Small intestine (tissue), 7 donors: ENCODE results near the gene JAGN1. TPM values are rescaled to one million over a fixed set of nuclear protein-coding genes. Genes with fewer than 3 reads are reported as not detected.
"Not testable (repeated sequence)": the region's sequence is repeated elsewhere in the genome, so short reads cannot be mapped to it uniquely, and the experiment has no call there.

Experiments used
- DNase-seq, 2 donors: peaks; one replicate each; pipeline versions ENCODE4 v3.0.0 to v3.0.0-alpha.2; 2013
- FAIRE-seq: peaks from 2 replicates; lab custom pipeline; 2012; peaks lifted over from hg19 to GRCh38; lab: Jason Lieb, UNC
- H3K27ac ChIP-seq, 3 donors: one replicate each; pipeline ENCODE4 v1.5.1; 2013; ENCODE audit warnings: low read length in 2 of 3, mild to moderate bottlenecking in 2 of 3, control low read depth in 1 of 3, inconsistent platforms in 1 of 3, low read depth in 1 of 3, moderate library complexity in 1 of 3
- H3K27me3 ChIP-seq, 3 donors: one replicate each; pipeline ENCODE4 v1.6.1; 2013; ENCODE audit warnings: low read length in 3 of 3, inconsistent platforms in 1 of 3; ENCODE audit not compliant: control insufficient read depth in 3 of 3, insufficient read depth in 3 of 3
- H3K36me3 ChIP-seq, 3 donors: one replicate each; pipeline ENCODE4 v1.6.1; 2013; ENCODE audit warnings: low read length in 3 of 3, inconsistent platforms in 1 of 3, low read depth in 1 of 3, mild to moderate bottlenecking in 1 of 3, moderate library complexity in 1 of 3; ENCODE audit not compliant: control insufficient read depth in 3 of 3, insufficient read depth in 2 of 3
- H3K4me1 ChIP-seq, 3 donors: one replicate each; pipeline ENCODE4 v1.6.1; 2013; ENCODE audit warnings: low read length in 2 of 3, inconsistent platforms in 1 of 3, low read depth in 1 of 3, mild to moderate bottlenecking in 1 of 3, moderate library complexity in 1 of 3; ENCODE audit not compliant: control insufficient read depth in 3 of 3, insufficient read depth in 2 of 3
- H3K4me3 ChIP-seq, 3 donors: one replicate each; pipeline ENCODE4 v1.5.1; 2013; ENCODE audit warnings: low read length in 3 of 3, control low read depth in 1 of 3, inconsistent platforms in 1 of 3, low read depth in 1 of 3, mild to moderate bottlenecking in 1 of 3, moderate library complexity in 1 of 3
- H3K9me3 ChIP-seq, 2 donors: one replicate each; pipeline ENCODE4 v1.6.1; 2013; ENCODE audit warnings: low read depth in 1 of 2, low read length in 1 of 2; ENCODE audit not compliant: control insufficient read depth in 2 of 2, insufficient read depth in 1 of 2
- WGBS, 3 donors: extraction: QIAGEN DNeasy Blood & Tissue Kit; methylation state at CpG; one replicate each; pipeline ENCODE4 v1.1.7; 2013; 5-methylcytosine and 5-hydroxymethylcytosine counted together
- polyA plus RNA-seq, 4 donors: library from polyadenylated mRNA; stranded (reverse) in 3 of 4; unstranded in 1 of 4; fragments of 200-250 nt in 3 of 4; fragments of 120-200 nt in 1 of 4; gene quantifications; one replicate each; pipeline versions ENCODE4 v1.2.1 to v1.2.3, GENCODE V29; 2013
- donor health status: healthy with polysubstance abuse.
- donor health status: control.
- donor health status: control.
- donor health status: Bipolar disorder and iron deficiency.
- donor health status: healthy.

Gene JAGN1
- polyA plus RNA-seq, 4 donors: 49.0 to 56.8 (median 52.7) TPM

GRCh38 chr3:9896755-9897407 is 6.5 kb downstream of the JAGN1 start:
- FAIRE-seq: not testable (repeated sequence)

DNA sequence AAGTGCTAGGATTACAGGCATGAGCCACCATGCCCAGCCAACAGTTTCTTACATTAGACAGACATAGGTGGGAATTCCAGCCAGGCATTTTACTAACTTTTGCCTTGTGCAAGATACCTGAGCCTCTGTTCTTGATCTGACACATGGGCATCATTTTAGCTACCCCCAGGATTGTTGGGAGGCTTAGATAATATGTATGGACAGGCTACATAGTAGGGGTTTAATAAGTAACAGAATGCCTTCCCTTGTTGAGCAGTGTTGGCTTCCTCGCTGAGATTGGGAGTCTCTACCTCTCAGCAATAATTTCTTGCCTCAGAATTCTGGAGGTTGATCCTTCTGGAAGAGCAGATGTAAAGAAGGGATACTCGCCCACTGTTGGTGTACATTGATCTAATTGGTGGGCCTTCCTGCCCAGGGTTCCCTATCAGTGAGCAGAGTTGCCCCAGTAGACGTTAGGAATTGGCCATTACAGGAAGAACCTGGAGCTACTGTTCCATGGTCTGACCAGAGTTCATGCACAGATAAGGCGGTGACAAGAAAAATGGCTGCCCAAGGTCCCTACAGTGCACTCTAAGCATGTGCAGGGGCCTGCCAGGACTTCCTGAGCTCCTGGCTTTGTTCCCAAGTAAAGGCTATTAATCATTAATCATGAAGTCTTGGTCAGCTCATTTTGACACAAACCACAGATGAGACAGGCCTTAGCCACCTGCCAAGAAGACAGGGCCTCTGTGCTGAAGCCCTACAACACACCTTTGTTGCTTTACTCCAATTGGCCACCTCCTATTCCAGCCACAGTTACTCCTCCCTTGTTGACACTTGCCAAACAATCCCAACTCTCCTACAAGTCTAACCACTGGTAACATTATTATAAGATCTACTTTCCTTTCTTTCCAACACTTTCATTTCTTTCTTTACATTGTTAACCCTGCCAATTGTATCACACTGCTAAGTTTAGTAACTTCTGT is 7.3 kb downstream of the JAGN1 start:
- Histone ChIP-seq H3K36me3 (peaks cover 3 to 12% (median 3%) of the 10 kb centered on the region in 3 donors), H3K9me3 (peaks cover 0 to 7% of the 10 kb centered on the region in 2 donors), H3K27me3 (no peaks in the 10 kb centered on the region), H3K4me1 (peaks cover 7 to 55% (median 16%) of the 10 kb centered on the region in 3 donors), H3K4me3 (no peak overlapping the region), H3K27ac (peak overlapping the region; percentile 90 to 95 (median 92))
- 13 to 45% (median 23%) methylated on average over 4 of the region's 4 CpGs for WGBS, 3 donors
- DNase-seq (peak; percentile 96 to 99), FAIRE-seq (no peak)

More at GRCh38 chr3:9896755-9897407, 6.5 kb downstream of the JAGN1 start:
- not testable (repeated sequence) for H3K4me3 ChIP-seq, H3K27me3 ChIP-seq, H3K9me3 ChIP-seq
- H3K36me3 ChIP-seq: peaks cover 3 to 18% (median 3%) of the 10 kb centered on the region in 3 donors
- WGBS, 3 donors: 23 to 72% (median 50%) methylated on average over 8 to 10 of the region's 10 CpGs
- H3K27ac ChIP-seq: peak overlapping the region; percentile 81 to 95 (median 87)
- peaks cover 5 to 48% (median 14%) of the 10 kb centered on the region in 3 donors for H3K4me1 ChIP-seq
- peak; percentile 62 to 64 for DNase-seq

DNA sequence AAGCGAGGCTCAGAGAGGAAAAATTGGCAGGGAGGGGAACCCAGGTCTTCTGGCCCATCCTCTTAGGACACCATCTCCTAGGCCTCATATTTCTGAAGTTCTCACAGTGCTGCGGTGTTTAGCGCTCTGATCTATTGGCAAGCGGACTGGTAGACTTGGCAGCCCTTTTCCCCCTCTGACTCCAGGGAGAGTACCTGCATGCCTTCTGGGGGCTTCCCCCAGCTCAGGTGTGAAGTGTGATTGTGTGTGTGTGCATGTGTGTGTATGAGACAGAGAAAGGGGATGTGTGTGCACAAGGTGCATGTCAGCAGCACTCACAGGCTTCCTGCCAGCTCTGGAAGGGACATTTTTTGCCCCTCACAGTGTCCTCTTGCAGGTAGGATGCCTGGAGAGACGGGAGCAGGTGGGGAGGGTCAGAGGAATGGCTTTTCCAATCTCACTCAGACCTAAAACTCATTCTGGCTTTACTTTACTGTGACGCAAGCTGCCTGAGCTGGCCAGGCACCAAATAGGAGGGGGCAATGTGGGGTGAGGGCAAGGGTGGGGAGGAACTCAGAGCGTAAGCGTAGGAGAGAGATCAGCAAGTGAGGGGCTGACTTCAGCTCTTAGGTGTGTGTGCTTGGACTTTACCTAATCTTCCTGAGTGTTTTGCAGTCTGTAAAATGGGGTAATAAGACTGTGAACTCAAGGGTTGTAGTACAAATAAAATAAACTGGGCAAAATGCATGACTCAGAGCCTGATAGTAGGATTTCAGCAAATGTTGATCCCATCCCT is 8.2 kb downstream of the JAGN1 start:
- FAIRE-seq: no peak
- peak; percentile 57 to 88 for DNase-seq
- peaks cover 0 to 3% (median 0%) of the 10 kb centered on the region in 3 donors for H3K36me3 ChIP-seq
- peak overlapping the region; percentile 90 to 95 (median 92) for H3K27ac ChIP-seq
- no peak overlapping the region for H3K4me3 ChIP-seq
- peaks cover 0 to 7% of the 10 kb centered on the region in 2 donors for H3K9me3 ChIP-seq
- WGBS, 3 donors: 20 to 52% (median 37%) methylated on average over 8 of the region's 8 CpGs
- peaks cover 7 to 55% (median 11%) of the 10 kb centered on the region in 3 donors for H3K4me1 ChIP-seq
- no peaks in the 10 kb centered on the region for H3K27me3 ChIP-seq

- Histone ChIP-seq H3K27me3 (no peaks in the 10 kb centered on the region), H3K36me3 (peaks cover 0 to 5% (median 0%) of the 10 kb centered on the region in 3 donors), H3K9me3 (peaks cover 0 to 7% of the 10 kb centered on the region in 2 donors), H3K4me3 (no peak overlapping the region), H3K27ac (peak overlapping the region; percentile 90 to 95 (median 92)), H3K4me1 (peaks cover 7 to 55% (median 10%) of the 10 kb centered on the region in 3 donors)
- DNase-seq: peak in 1 of 2 donors; percentile 52
- FAIRE-seq: no peak
- WGBS, 3 donors: 35 to 52% (median 39%) methylated on average over 3 of the region's 3 CpGs
These were observed 8.9 kb downstream of the JAGN1 start for GRCh38 chr3:9899289-9899791.

DNA sequence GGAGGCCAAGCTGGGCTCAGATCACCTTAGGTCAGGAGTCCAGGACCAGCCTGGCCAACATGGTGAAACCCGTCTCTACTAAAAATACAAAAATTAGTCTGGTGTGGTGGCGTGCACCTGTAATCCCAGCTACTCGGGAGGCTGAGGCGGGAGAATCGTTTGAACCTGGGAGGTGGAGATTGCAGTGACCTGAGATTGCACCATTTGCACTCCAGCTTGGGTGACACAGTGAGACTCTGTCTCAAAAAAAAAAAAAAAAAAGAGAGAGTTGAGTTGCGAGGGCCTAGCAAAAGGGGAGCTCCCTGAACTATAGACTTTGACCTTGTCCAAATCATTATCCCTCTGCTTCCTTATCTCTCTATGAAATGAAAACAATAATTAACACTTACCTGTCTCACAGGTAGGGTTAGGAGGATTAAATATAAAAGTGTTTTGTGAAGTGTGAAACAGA is 10.6 kb downstream of the JAGN1 start:
- DNase-seq: peak; percentile 90 to 95
- not testable (repeated sequence) for H3K9me3 ChIP-seq, H3K27me3 ChIP-seq, H3K4me3 ChIP-seq, FAIRE-seq
- Histone ChIP-seq H3K27ac (peak overlapping the region in 2 of 3 donors; percentile 14 to 79), H3K4me1 (peaks cover 4 to 53% (median 10%) of the 10 kb centered on the region in 3 donors), H3K36me3 (peaks cover 0 to 10% (median 0%) of the 10 kb centered on the region in 3 donors)
- WGBS, 3 donors: 25 to 70% (median 38%) methylated on average over 6 of the region's 6 CpGs

DNA sequence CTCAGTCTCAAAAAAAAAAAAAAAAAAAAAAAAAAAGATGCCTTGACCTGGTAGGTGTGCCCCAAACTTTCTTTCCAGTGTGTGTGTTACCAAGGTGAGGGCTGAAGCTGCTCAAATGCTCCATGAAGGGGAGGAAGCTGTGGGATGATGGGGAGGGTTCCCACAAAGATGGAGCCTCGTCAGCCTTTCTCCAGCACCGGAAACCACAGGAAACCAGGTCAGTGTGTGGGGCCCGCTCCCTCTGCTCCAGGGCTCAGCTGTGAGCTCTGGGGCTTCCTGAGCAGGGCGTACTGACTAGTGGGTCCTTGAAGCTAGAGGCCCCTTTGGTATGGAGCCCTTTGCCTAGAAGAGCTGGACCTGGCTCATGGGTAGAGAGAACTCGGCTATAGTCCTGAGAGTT is 11.6 kb downstream of the JAGN1 start:
- Histone ChIP-seq H3K9me3 (peaks cover 0 to 7% of the 10 kb centered on the region in 2 donors), H3K4me1 (peaks cover 4 to 44% (median 12%) of the 10 kb centered on the region in 3 donors), H3K27ac (peak overlapping the region; percentile 79 to 91 (median 83)), H3K4me3 (peak overlapping the region in 1 of 3 donors; percentile 70), H3K27me3 (no peaks in the 10 kb centered on the region), H3K36me3 (peaks cover 0 to 20% (median 0%) of the 10 kb centered on the region in 3 donors)
- no peak for DNase-seq
- no peak for FAIRE-seq
- 28 to 43% (median 40%) methylated on average over 5 of the region's 5 CpGs for WGBS, 3 donors

- peaks cover 4 to 38% (median 10%) of the 10 kb centered on the region in 3 donors for H3K4me1 ChIP-seq
- peak; percentile 80 to 81 for DNase-seq
- H3K27me3 ChIP-seq: no peaks in the 10 kb centered on the region
- no peak for FAIRE-seq
- peak within 1 kb of the TSS; percentile 10 to 72 (median 70) for H3K4me3 ChIP-seq
- 4 to 39% (median 31%) methylated on average over 11 to 13 of the region's 13 CpGs for WGBS, 3 donors
- peak within 1 kb of the TSS; percentile 79 to 91 (median 83) for H3K27ac ChIP-seq
- H3K36me3 ChIP-seq: peaks cover 0 to 26% (median 0%) of the 10 kb centered on the region in 3 donors
- H3K9me3 ChIP-seq: peaks cover 0 to 7% of the 10 kb centered on the region in 2 donors
These were observed 12.2 kb downstream of the JAGN1 start, which contains the start of gene IL17RE for GRCh38 chr3:9902372-9903237. Gene IL17RE, plus strand, starts transcription at chr3:9902848. Its CDS starts 85 bp downstream, at chr3:9902933.
